K562 (cell line): ENCODE results near the gene DLX2. TPM values are rescaled to one million over a fixed set of nuclear protein-coding genes. Genes with fewer than 3 reads are reported as not detected.

Experiments used
- ATAC-seq: fragments of 200-7000 bp; cut with Tn5 transposase; 3 replicates; pipeline ENCODE4 v1.9.1; 2020; ENCODE audit warnings: moderate library complexity
- BruUV-seq: library from RNA; stranded (reverse); fragments of 400-500 nt; replicated peaks from 2 replicates; lab custom pipeline; 2021; lab: Mats Ljungman, UMichigan
- CTCF ChIA-PET: fragments of 300-600 bp; formaldehyde crosslinking; extraction: SDS; loops from one replicate; lab custom pipeline; 2021; ENCODE audit warnings: low intra/inter-chr PET ratio; lab: Yijun Ruan, JAX
- POLR2A ChIA-PET: fragments of 300-600, 350-650 bp; sonication (Branson Sonifier 250); formaldehyde crosslinking; extraction: SDS; loops from one replicate; lab custom pipeline; 2021; ENCODE audit warnings: antibody characterized with exemption, inconsistent platforms; lab: Yijun Ruan, JAX
- DNase-seq, 4 experiments: peaks; one replicate each; pipeline versions ENCODE4 v3.0.0 to v3.0.0-alpha.2; 2011 to 2018; ENCODE audit warnings: low spot score in 3 of 4, mixed read lengths in 3 of 4; ENCODE audit errors: extremely low read depth in 1 of 4
- FAIRE-seq: peaks from 2 replicates; lab custom pipeline; 2011; peaks lifted over from hg19 to GRCh38; lab: Jason Lieb, UNC
- H2AFZ ChIP-seq: 2 replicates; pipeline ENCODE4 v1.6.0; 2011; ENCODE audit warnings: low read depth, low read length, control low read depth, inconsistent platforms
- H3K27ac ChIP-seq: fragments of 200-600 bp; 3 replicates; pipeline ENCODE4 v1.8.0; 2011; ENCODE audit warnings: low read depth, mild to moderate bottlenecking, control low read depth, inconsistent platforms, low read length, moderate library complexity, mixed read lengths; ENCODE audit errors: extremely low read depth
- H3K27me3 ChIP-seq, 2 experiments: fragments of 300-600 bp in 1 of 2; 2 replicates in 1 of 2; 3 replicates in 1 of 2; pipeline versions ENCODE4 v1.6.0 to v1.8.0; 2011; ENCODE audit warnings: inconsistent platforms in 2 of 2, low read length in 2 of 2, mild to moderate bottlenecking in 1 of 2, mixed read lengths in 1 of 2, moderate library complexity in 1 of 2; ENCODE audit not compliant: control insufficient read depth in 2 of 2, insufficient read depth in 2 of 2
- H3K36me3 ChIP-seq: fragments of 300-600 bp; 3 replicates; pipeline ENCODE4 v1.8.0; 2011; ENCODE audit warnings: mild to moderate bottlenecking, low read length, inconsistent platforms; ENCODE audit not compliant: control insufficient read depth, insufficient read depth
- H3K4me1 ChIP-seq, 2 experiments: fragments of 200-600 bp in 1 of 2; replicated peaks in 1 of 2; 2 replicates in 1 of 2; 3 replicates in 1 of 2; pipeline versions ENCODE4 v1.5.1 to v1.8.0; 2011; ENCODE audit warnings: inconsistent platforms in 2 of 2, low read length in 2 of 2, mild to moderate bottlenecking in 1 of 2, mixed read lengths in 1 of 2, moderate library complexity in 1 of 2; ENCODE audit not compliant: control insufficient read depth in 2 of 2, insufficient read depth in 2 of 2
- H3K4me2 ChIP-seq: 2 replicates; pipeline ENCODE4 v1.6.1; 2011; ENCODE audit warnings: low read length, control low read depth, inconsistent platforms, mixed read lengths; ENCODE audit not compliant: insufficient read depth
- H3K4me3 ChIP-seq: fragments of 200-600 bp; sonication (generic), shearing (Covaris generic); 2 replicates; pipeline ENCODE4 v1.5.1; 2016; ENCODE audit warnings: control low read depth, inconsistent platforms
- H3K79me2 ChIP-seq: fragments of 200-600 bp; 3 replicates; pipeline ENCODE4 v1.8.0; 2011; ENCODE audit warnings: low read length, inconsistent platforms; ENCODE audit not compliant: control insufficient read depth, insufficient read depth
- H3K9ac ChIP-seq, 2 experiments: 2 replicates each; pipeline versions ENCODE4 v1.6.0 to v1.6.1; 2011; ENCODE audit warnings: low read depth in 2 of 2, low read length in 2 of 2, control low read depth in 1 of 2, inconsistent platforms in 1 of 2, mild to moderate bottlenecking in 1 of 2, mixed read lengths in 1 of 2; ENCODE audit not compliant: insufficient read depth in 1 of 2
- H3K9me1 ChIP-seq: one replicate; pipeline ENCODE4 v1.6.0; 2011; ENCODE audit warnings: inconsistent platforms, mild to moderate bottlenecking, low read length, moderate library complexity; ENCODE audit not compliant: control insufficient read depth, insufficient read depth
- H3K9me3 ChIP-seq: replicated peaks from 2 replicates; pipeline ENCODE4 v1.5.1; 2011; ENCODE audit warnings: low read depth, low read length, inconsistent platforms; ENCODE audit not compliant: control insufficient read depth, insufficient read depth
- H4K20me1 ChIP-seq: replicated peaks from 2 replicates; pipeline ENCODE4 v1.6.1; 2011; ENCODE audit warnings: low read length, inconsistent platforms, mixed read lengths; ENCODE audit not compliant: control insufficient read depth, insufficient read depth
- DMBX1 ChIP-seq: fragments of 250-450 bp; sonication (Bioruptor Pico); IDR thresholded peaks from 2 replicates; pipeline ENCODE4 v1.8.0; 2022; ENCODE audit warnings: inconsistent platforms, mild to moderate bottlenecking, moderate library complexity, borderline replicate concordance
- HES1 ChIP-seq: fragments of 450-650 bp; IDR thresholded peaks from 2 replicates; pipeline ENCODE4 v1.6.1; 2016; ENCODE audit warnings: low read depth, mild to moderate bottlenecking, moderate library complexity
- PCBP1 ChIP-seq: fragments of 200-400 bp; formaldehyde crosslinking; IDR thresholded peaks from 2 replicates; pipeline ENCODE4 v1.6.1; 2018; ENCODE audit warnings: mild to moderate bottlenecking, low read depth, low read length; ENCODE audit not compliant: poor library complexity, severe bottlenecking
- TCF7 ChIP-seq: sonication (generic); IDR thresholded peaks from 2 replicates; pipeline ENCODE4 v1.6.1; 2016; ENCODE audit warnings: antibody characterized with exemption, borderline replicate concordance
- WGBS: fragments of 100-300 bp; shearing (Covaris generic); methylation state at CpG from one replicate; pipeline ENCODE4 v1.1.6; 2016; ENCODE audit warnings: low coverage, mixed read lengths; ENCODE audit not compliant: insufficient coverage; ENCODE audit errors: missing lambda C conversion rate; 5-methylcytosine and 5-hydroxymethylcytosine counted together
- in situ Hi-C: fragments of 300-500 bp; cut with MboI; formaldehyde crosslinking; loops from 4 replicates; pipeline ENCODE4 v1.15.0; 2018; ENCODE audit warnings: inconsistent platforms, mixed read lengths
- intact Hi-C: fragments of 100-400 bp; cut with micrococcal nuclease; formaldehyde crosslinking; loops from 2 replicates; pipeline ENCODE4 v1.14.2; 2022
- polyA plus RNA-seq, 8 experiments: library from polyadenylated mRNA; depleted of rRNA in 4 of 8; stranded (reverse) in 5 of 8; unstranded in 3 of 8; fragments of >200 nt; fragmentation: Nextera tagmentation in 2 of 8; fragmentation: Illumina TruSeq in 1 of 8; extraction: Ambion mirVana in 2 of 8; extraction: Trizol in 1 of 8; gene quantifications; 2 replicates each; pipeline versions ENCODE4 v1.2.1 to v1.2.3, GENCODE V29; 2011 to 2014; ENCODE audit warnings: inconsistent platforms in 1 of 8, missing spikeins in 1 of 8
- total RNA-seq, 7 experiments: library from RNA; depleted of rRNA in 6 of 7; stranded (reverse); fragments of >200 nt in 6 of 7; fragmentation: Illumina TruSeq in 2 of 7; extraction: Trizol in 2 of 7; gene quantifications; 2 replicates each; pipeline versions ENCODE4 v1.2.1 to v1.2.3, GENCODE V29; 2011 to 2021; ENCODE audit warnings: low replicate concordance in 1 of 7
- TF ChIP-seq, protein P1 (sequence below): fragments of 450-650 bp; IDR thresholded peaks from 2 replicates; pipeline ENCODE4 v1.6.1; 2018; ENCODE audit warnings: mild to moderate bottlenecking, low read depth; ENCODE audit not compliant: partially characterized antibody
- TF ChIP-seq, protein P2 (sequence below): fragments of 450-650 bp; formaldehyde crosslinking; IDR thresholded peaks from 2 replicates; pipeline ENCODE4 v1.4.0; 2020; ENCODE audit warnings: mild to moderate bottlenecking, moderate library complexity

The DLX2 gene
- total and polyA plus RNA-seq, 9 of the 15 experiments (the other 6 are each of a cell fraction or from before 2014, with no cell fraction given), result 0.14 to 4.3 (median 0.86) TPM

GRCh38 chr2:172063446-172063845 is 39.3 kb downstream of the DLX2 start:
- Histone ChIP-seq H3K4me1 (peaks cover 4 to 32% of the 10 kb centered on the region in 2 experiments; a peak in 4 of 5 replicates), H3K79me2 (no peaks in the 10 kb centered on the region), H3K4me2 (no peak overlapping the region), H3K9ac (peak overlapping the region; percentile 10 to 81; a peak in 3 of 4 replicates), H3K27ac (peak overlapping the region; percentile 48; the same call in 2 of the 3 replicates), H3K36me3 (no peaks in the 10 kb centered on the region), H3K9me1 (no peaks in the 10 kb centered on the region), H3K4me3 (no peak overlapping the region), H2AFZ (peak overlapping the region; percentile 72), H3K9me3 (no peaks in the 10 kb centered on the region), H3K27me3 (no peaks in the 10 kb centered on the region), H4K20me1 (no peaks in the 10 kb centered on the region)
- intact Hi-C loops (no loop called here), in situ Hi-C loops (no loop called here)
- WGBS, result 78% methylated on average over 9 of the region's 9 CpGs
- FAIRE-seq (no peak), ATAC-seq (peak; percentile 3; the same call in 2 of the 3 replicates), DNase-seq (no peak)
- no peak for TF ChIP-seq HES1
- peak; percentile 61; the same call in 1 of the 2 replicates for TF ChIP-seq DMBX1 (CRISPR knock-in tag)
- TF ChIP-seq PCBP1, result no peak
- TF ChIP-seq TCF7, result no peak
- TF ChIP-seq, protein P1, sequence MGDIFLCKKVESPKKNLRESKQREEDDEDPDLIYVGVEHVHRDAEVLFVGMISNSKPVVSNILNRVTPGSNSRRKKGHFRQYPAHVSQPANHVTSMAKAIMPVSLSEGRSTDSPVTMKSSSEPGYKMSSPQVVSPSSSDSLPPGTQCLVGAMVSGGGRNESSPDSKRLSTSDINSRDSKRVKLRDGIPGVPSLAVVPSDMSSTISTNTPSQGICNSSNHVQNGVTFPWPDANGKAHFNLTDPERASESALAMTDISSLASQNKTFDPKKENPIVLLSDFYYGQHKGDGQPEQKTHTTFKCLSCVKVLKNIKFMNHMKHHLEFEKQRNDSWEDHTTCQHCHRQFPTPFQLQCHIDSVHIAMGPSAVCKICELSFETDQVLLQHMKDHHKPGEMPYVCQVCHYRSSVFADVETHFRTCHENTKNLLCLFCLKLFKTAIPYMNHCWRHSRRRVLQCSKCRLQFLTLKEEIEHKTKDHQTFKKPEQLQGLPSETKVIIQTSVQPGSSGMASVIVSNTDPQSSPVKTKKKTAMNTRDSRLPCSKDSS, result no peak
- TF ChIP-seq, protein P2, sequence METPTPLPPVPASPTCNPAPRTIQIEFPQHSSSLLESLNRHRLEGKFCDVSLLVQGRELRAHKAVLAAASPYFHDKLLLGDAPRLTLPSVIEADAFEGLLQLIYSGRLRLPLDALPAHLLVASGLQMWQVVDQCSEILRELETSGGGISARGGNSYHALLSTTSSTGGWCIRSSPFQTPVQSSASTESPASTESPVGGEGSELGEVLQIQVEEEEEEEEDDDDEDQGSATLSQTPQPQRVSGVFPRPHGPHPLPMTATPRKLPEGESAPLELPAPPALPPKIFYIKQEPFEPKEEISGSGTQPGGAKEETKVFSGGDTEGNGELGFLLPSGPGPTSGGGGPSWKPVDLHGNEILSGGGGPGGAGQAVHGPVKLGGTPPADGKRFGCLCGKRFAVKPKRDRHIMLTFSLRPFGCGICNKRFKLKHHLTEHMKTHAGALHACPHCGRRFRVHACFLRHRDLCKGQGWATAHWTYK (CRISPR knock-in tag), result 0 out of 2 replicates have a peak, but pooled peaks have one; percentile 51
- CTCF ChIA-PET, result no interaction called here
- BruUV-seq, result no TSS peak
- POLR2A ChIA-PET, result interaction anchor here (0.6 to 1.6 kb wide), 4 partner anchors 10 to 1145 kb away, joined by 3 to 4 read pairs (median 3); no protein-coding TSS in a partner anchor
